Raji (cell line): ENCODE measurements around the gene FOXJ3.

ENCODE experiments used
- POLR2A ChIP-seq: IDR thresholded peaks from 2 replicates; pipeline ENCODE4 v1.6.1; 2011; ENCODE audit warnings: low read depth, low read length, control low read depth; ENCODE audit not compliant: insufficient read depth

FOXJ3 gene

DNA sequence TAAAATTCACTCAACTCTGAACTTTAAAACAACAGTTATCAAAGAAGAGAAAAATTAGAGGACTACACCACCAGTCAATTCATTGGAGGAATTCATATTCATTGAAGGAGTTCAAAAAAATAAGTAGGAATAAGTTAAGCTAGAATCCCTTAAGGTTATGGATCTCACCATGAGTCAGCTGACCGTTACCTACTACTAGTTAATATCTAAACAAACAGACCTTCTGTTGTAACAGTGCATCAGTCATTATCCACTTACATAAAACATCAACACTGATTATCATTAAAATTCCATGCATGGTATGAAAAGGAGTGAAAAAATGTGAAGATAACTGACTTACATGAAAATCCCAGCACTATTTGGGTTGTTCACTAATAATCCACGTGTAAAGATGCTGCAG, 44.9 kb downstream of the FOXJ3 start:
- TF ChIP-seq POLR2A, result no peak

DNA sequence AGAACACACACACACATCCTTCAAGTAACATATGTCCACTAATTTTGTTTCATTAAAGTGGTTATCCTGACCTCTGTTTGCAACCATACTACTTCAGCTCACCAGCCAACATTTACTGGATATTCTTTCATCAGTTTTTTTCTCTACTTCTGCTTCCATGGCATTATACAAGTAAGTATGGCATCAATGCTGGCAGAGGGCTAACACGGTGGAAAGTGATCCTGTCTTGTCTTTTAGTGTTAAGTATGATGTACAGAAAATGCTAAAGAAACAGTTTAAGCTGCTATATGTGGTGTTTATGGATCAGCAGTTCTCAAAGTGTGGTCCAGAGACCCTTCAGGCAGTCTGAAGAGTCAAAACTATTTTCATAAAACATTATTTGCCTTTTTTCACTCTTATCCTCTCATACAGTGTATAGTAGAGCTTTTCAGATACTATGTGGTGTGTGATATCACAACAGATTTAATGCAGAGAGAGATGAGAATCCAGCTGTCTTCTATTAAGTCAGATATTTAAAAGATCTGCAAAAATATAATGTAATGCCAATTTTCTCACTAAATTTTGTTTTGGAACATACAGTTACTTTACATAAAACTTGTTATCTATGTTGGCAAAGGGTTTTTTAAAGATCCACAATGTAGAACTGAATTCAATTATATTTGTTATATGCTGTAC, 46.6 kb downstream of the FOXJ3 start:
- TF ChIP-seq POLR2A, result no peak

DNA sequence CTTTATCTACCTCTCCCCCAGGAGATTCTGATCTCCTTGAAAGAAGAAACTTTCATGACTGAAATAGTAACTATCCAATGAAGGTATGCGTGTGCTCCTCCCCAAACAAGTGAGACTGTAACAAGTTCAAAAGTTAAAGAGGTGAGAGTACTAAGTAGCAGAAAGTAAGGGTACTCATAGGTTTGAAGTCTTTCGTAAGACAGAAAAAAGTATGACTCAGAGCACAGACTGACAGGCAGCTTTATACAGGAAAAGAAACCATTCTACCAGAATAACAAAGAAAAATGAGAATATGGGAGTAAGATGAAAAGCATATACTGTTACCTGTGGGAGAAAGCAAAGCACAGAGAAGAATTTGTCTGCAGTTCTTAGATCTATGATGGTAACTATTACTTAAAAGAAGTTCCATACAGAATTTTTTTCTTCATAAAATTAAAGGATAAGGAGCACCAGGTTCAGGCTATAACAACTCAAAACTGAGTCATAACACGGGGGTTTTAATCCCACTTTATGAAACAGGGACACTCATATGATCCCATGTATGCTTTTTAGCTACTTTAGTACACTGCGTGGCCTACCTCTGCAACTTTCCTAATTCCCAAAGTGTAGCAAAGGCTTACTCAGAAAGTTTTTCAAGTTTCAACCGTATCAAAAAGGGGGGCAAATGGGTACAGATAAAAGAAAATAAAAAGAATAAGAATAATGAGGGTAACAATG, 52.0 kb downstream of the FOXJ3 start:
- TF ChIP-seq POLR2A, result no peak

- TF ChIP-seq POLR2A, result no peak
Observed at GRCh38 chr1:42282024-42282579, 52.9 kb downstream of the FOXJ3 start.

GRCh38 chr1:42280821-42281220, 54.2 kb downstream of the FOXJ3 start:
- no peak for TF ChIP-seq POLR2A

- no peak for TF ChIP-seq POLR2A
Observed at GRCh38 chr1:42279055-42279454, 56.0 kb downstream of the FOXJ3 start.

- TF ChIP-seq POLR2A, result no peak
Observed at GRCh38 chr1:42272920-42273319, 62.1 kb downstream of the FOXJ3 start.

DNA sequence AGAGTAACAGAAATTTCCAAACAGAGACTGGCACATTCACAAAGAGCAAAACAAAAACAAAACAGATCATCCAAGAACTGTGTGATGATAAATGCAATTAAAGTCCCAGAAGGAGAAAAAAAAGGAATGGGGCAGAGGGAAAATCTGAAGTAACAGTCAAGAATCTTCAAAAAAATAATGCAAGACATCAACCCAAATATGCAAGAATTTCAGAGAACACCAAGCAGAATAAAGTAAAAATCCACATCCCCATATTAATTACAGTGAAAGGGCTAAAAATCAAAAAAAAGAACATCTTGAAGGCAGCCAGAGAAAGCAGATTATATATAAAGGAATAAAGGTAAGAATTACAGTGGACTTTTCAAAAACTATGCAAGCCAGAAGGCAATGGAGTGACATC, 67.1 kb downstream of the FOXJ3 start:
- TF ChIP-seq POLR2A, result no peak

- TF ChIP-seq POLR2A, result no peak
Observed at GRCh38 chr1:42266253-42267135, 68.5 kb downstream of the FOXJ3 start.

- TF ChIP-seq POLR2A, result no peak
Observed at GRCh38 chr1:42264511-42265190, 70.4 kb downstream of the FOXJ3 start.

DNA sequence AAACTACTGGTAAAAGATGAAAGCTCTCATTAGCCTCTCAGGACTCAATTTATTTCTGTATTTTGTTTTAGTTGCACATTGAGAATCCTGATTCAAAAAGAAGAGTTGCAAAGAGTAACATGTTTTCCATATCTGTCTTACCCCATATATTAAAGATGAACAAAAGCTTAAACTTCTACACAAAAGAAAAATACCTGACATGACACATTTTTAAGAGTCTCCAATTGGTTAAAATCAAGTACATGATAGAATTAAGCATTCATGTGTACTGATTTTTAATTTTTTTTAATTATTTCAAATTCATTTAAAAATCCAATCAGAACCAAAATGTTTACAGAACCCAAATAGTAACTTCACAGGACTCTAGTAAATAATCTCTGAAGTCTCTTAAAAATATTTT, 72.0 kb downstream of the FOXJ3 start:
- no peak for TF ChIP-seq POLR2A

GRCh38 chr1:42260376-42261070, 74.5 kb downstream of the FOXJ3 start:
- no peak for TF ChIP-seq POLR2A

DNA sequence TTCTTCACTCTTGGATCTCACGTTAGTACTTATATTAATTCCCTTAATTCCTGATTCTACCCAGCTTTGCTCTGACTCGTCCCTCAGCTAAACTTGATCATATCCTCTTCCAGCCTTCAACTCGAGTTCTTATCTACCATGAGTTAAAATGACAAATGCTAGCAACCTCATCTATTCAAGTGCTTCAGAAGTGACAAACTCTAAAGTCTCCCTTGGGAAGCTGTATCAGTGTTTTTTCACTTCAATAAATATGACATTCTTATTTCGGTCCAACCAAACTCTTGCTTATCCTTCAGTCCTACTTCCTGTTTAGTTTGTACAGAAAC, 75.3 kb downstream of the FOXJ3 start:
- no peak for TF ChIP-seq POLR2A

DNA sequence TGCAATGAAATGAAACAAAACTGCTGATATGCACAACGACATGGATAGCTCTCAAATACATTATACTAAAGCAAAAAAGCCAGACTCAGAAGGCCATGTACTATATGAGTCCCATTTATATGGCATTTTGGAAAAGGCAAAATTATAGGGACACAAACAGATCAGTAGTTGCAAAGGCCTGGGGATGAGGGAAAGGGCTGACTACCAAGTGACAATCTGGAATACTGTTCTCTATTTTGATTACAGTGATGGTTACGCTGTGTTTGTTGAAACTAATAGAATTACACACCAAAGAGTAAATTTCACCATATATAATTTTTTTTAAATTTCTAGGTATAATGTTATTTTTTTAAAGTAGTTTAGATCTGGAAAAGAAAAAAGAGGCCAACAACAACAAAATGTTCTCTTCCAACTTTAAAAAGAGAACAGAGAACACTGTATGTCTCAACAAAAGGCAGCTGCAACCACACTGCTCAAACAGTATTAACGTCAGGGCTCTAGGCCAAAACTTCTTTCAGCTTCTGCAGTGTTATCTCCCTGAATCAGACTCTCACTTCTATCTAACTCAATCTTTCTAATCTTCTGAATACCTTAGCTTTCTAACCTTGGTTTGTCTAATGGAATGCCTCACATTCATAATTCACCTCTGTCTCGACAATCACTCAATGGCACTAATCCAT, 75.8 kb downstream of the FOXJ3 start:
- TF ChIP-seq POLR2A, result no peak
